OCI-M1 (cell line): ENCODE data around the gene KRTAP5-1.
A peak's percentile ranks its signal among the peaks of the same experiment; 100 is the strongest.
"Not testable (repeated sequence)": the region's sequence is repeated elsewhere in the genome, so short reads cannot be mapped to it uniquely, and the experiment has no call there.

ENCODE experiments used
- DNase-seq: peaks from one replicate; lab custom pipeline; 2025; lab: John Stamatoyannopoulos, UW

KRTAP5-1 gene

GRCh38 chr11:1584661-1585370, at the start of gene KRTAP5-1:
TSS of gene KRTAP5-1 (minus strand) at chr11:1585283. CDS start at chr11:1585249, 34 bp downstream.
- DNase-seq = not testable (repeated sequence)

GRCh38 chr11:1633864-1634263, 48.8 kb upstream of the KRTAP5-1 start:
- no peak for DNase-seq

GRCh38 chr11:1632053-1632714, 47.1 kb upstream of the KRTAP5-1 start:
- no peak for DNase-seq

- no peak for DNase-seq
Observed at GRCh38 chr11:1631066-1631568, 46.0 kb upstream of the KRTAP5-1 start.

- no peak for DNase-seq
Observed at GRCh38 chr11:1630271-1630670, 45.2 kb upstream of the KRTAP5-1 start.

- no peak for DNase-seq
Observed at GRCh38 chr11:1629326-1630185, 44.5 kb upstream of the KRTAP5-1 start, which contains the start of gene KRTAP5-5. TSS of gene KRTAP5-5 (plus strand) at chr11:1629775. CDS start at chr11:1629841, 66 bp downstream.

- peak; percentile 46 for DNase-seq
Observed at GRCh38 chr11:1628506-1629325, 43.6 kb upstream of the KRTAP5-1 start.

- no peak for DNase-seq
Observed at GRCh38 chr11:1625541-1625940, 40.5 kb upstream of the KRTAP5-1 start.

GRCh38 chr11:1624621-1625020, 39.5 kb upstream of the KRTAP5-1 start:
- DNase-seq = no peak

- no peak for DNase-seq
Observed at GRCh38 chr11:1623716-1624115, 38.6 kb upstream of the KRTAP5-1 start.

- DNase-seq = no peak
Observed at GRCh38 chr11:1622086-1622485, 37.0 kb upstream of the KRTAP5-1 start, which contains the start of gene KRTAP5-4. TSS of gene KRTAP5-4 (minus strand) at chr11:1622138. CDS start at chr11:1622093, 45 bp downstream.

GRCh38 chr11:1619449-1619848, 34.4 kb upstream of the KRTAP5-1 start:
- no peak for DNase-seq

- DNase-seq = no peak
Observed at GRCh38 chr11:1618231-1618630, 33.1 kb upstream of the KRTAP5-1 start.

- DNase-seq = no peak
Observed at GRCh38 chr11:1608363-1608762, 23.3 kb upstream of the KRTAP5-1 start, which contains the start of gene KRTAP5-3. TSS of gene KRTAP5-3 (minus strand) at chr11:1608463. CDS start at chr11:1608385, 78 bp downstream.

- not testable (repeated sequence) for DNase-seq
Observed at GRCh38 chr11:1607901-1608300, 22.8 kb upstream of the KRTAP5-1 start.

- DNase-seq = not testable (repeated sequence)
Observed at GRCh38 chr11:1607156-1607845, 22.2 kb upstream of the KRTAP5-1 start.

GRCh38 chr11:1605923-1606322, 20.8 kb upstream of the KRTAP5-1 start:
- DNase-seq = not testable (repeated sequence)

- DNase-seq = no peak
Observed at GRCh38 chr11:1604711-1605110, 19.6 kb upstream of the KRTAP5-1 start.

- no peak for DNase-seq
Observed at GRCh38 chr11:1604181-1604580, 19.1 kb upstream of the KRTAP5-1 start.

GRCh38 chr11:1603629-1604028, 18.5 kb upstream of the KRTAP5-1 start:
- no peak for DNase-seq
